HCT116 (cell line): Measurements from ENCODE around the gene CHN1. TPM values are rescaled to one million over a fixed set of nuclear protein-coding genes. Genes with fewer than 3 reads are reported as not detected.

Source experiments
- ATAC-seq: fragments of 200-7000 bp; cut with Tn5 transposase; 2 replicates; pipeline ENCODE4 v1.9.1; 2020; ENCODE audit warnings: mild to moderate bottlenecking, moderate library complexity
- BruUV-seq: library from RNA; stranded (reverse); fragments of 400-500 nt; replicated peaks from 2 replicates; lab custom pipeline; 2021; lab: Mats Ljungman, UMichigan
- CTCF ChIA-PET: fragments of 300-600 bp; sonication (Branson Sonifier 250); formaldehyde crosslinking; loops from one replicate; lab custom pipeline; 2021; ENCODE audit warnings: antibody characterized with exemption; lab: Charles Lee
- POLR2A ChIA-PET: fragments of 300-600, 350-600 bp; sonication (Branson Sonifier 250); formaldehyde crosslinking; loops from one replicate; lab custom pipeline; 2021; ENCODE audit warnings: antibody characterized with exemption; lab: Charles Lee
- RAD21 ChIA-PET, 2 experiments: fragments of 300-600 bp; sonication (Branson Sonifier 250); formaldehyde crosslinking; loops; one replicate each; lab custom pipeline; 2023; ENCODE audit warnings: low total read pairs in 2 of 2; ENCODE audit not compliant: uncharacterized antibody in 2 of 2, unreplicated experiment in 2 of 2, low non-redundant PET in 1 of 2; lab: Charles Lee
- DNase-seq: peaks from one replicate; pipeline ENCODE4 v3.0.0-alpha.2; 2010; ENCODE audit warnings: low read depth, low spot score
- H2AFZ ChIP-seq: fragments of 200-600 bp; shearing (Covaris generic), sonication (generic); 2 replicates; pipeline ENCODE4 v1.6.1; 2017; ENCODE audit warnings: low read depth, mixed run types, mixed read lengths, antibody characterized with exemption, low read length; ENCODE audit not compliant: poor library complexity, severe bottlenecking
- H3K27ac ChIP-seq: 2 replicates; pipeline ENCODE4 v1.5.1; 2012; ENCODE audit warnings: low read depth, low read length
- H3K27me3 ChIP-seq: fragments of 200-600 bp; sonication (generic); 2 replicates; pipeline ENCODE4 v1.6.1; 2016; ENCODE audit warnings: mixed run types, low read length, mixed read lengths; ENCODE audit not compliant: insufficient read depth
- H3K36me3 ChIP-seq, 2 experiments: fragments of 200-500 bp in 1 of 2; fragments of 200-600 bp in 1 of 2; sonication (Bioruptor generic) in 1 of 2; sonication (generic) in 1 of 2; 2 replicates each; pipeline versions ENCODE4 v1.5.1 to v1.6.1; 2014 to 2016; ENCODE audit warnings: low read length in 2 of 2, inconsistent platforms in 1 of 2, mixed read lengths in 1 of 2, mixed run types in 1 of 2; ENCODE audit not compliant: insufficient read depth in 2 of 2, control insufficient read depth in 1 of 2
- H3K4me1 ChIP-seq, 2 experiments: fragments of 200-600 bp in 1 of 2; sonication (generic) in 1 of 2; 2 replicates each; pipeline versions ENCODE4 v1.5.1 to v1.6.1; 2012 to 2017; ENCODE audit warnings: low read length in 2 of 2, inconsistent platforms in 1 of 2, mild to moderate bottlenecking in 1 of 2, mixed read lengths in 1 of 2, mixed run types in 1 of 2, moderate library complexity in 1 of 2; ENCODE audit not compliant: insufficient read depth in 2 of 2, control insufficient read depth in 1 of 2
- H3K4me2 ChIP-seq: fragments of 200-600 bp; sonication (generic); 2 replicates; pipeline ENCODE4 v1.6.1; 2017; ENCODE audit warnings: mixed run types, low read length, mixed read lengths
- H3K4me3 ChIP-seq, 2 experiments: fragments of 200-600 bp in 1 of 2; sonication (generic) in 1 of 2; replicated peaks in 1 of 2; 2 replicates each; pipeline ENCODE4 v1.5.1; 2011 to 2016; ENCODE audit warnings: low read length in 2 of 2, control low read depth in 1 of 2, low read depth in 1 of 2, mild to moderate bottlenecking in 1 of 2, mixed read lengths in 1 of 2, mixed run types in 1 of 2
- H3K79me2 ChIP-seq: fragments of 200-600 bp; sonication (generic); 2 replicates; pipeline ENCODE4 v1.6.1; 2017; ENCODE audit warnings: mild to moderate bottlenecking, mixed run types, low read length, moderate library complexity, mixed read lengths; ENCODE audit not compliant: insufficient read depth
- H3K9ac ChIP-seq: fragments of 200-600 bp; sonication (generic); 2 replicates; pipeline ENCODE4 v1.6.1; 2016; ENCODE audit warnings: low read length, mixed read lengths
- H3K9me2 ChIP-seq: fragments of 200-600 bp; sonication (generic), shearing (Covaris generic); 2 replicates; pipeline ENCODE4 v1.6.1; 2017; ENCODE audit warnings: mixed run types, mild to moderate bottlenecking, moderate library complexity; ENCODE audit not compliant: insufficient read depth
- H3K9me3 ChIP-seq, 2 experiments: fragments of 200-500 bp in 1 of 2; fragments of 200-600 bp in 1 of 2; sonication (Bioruptor generic) in 1 of 2; sonication (generic) in 1 of 2; 2 replicates each; pipeline ENCODE4 v1.6.1; 2014 to 2017; ENCODE audit warnings: low read length in 2 of 2, mixed read lengths in 2 of 2, inconsistent platforms in 1 of 2, low read depth in 1 of 2, mild to moderate bottlenecking in 1 of 2, mixed run types in 1 of 2, moderate library complexity in 1 of 2; ENCODE audit not compliant: control insufficient read depth in 1 of 2, insufficient read depth in 1 of 2
- H4K20me1 ChIP-seq: fragments of 200-600 bp; sonication (generic), shearing (Covaris generic); 2 replicates; pipeline ENCODE4 v1.6.1; 2017; ENCODE audit warnings: mixed run types, mild to moderate bottlenecking, moderate library complexity; ENCODE audit not compliant: insufficient read depth
- EGR1 ChIP-seq: IDR thresholded peaks from 2 replicates; pipeline ENCODE4 v1.6.1; 2012; ENCODE audit warnings: low read depth
- POLR2A ChIP-seq: IDR thresholded peaks from 2 replicates; pipeline ENCODE4 v1.7.0; 2011; ENCODE audit warnings: borderline replicate concordance; ENCODE audit not compliant: insufficient read depth, insufficient read length; ENCODE audit errors: extremely low read depth
- POLR2AphosphoS5 ChIP-seq: IDR thresholded peaks from 2 replicates; pipeline ENCODE4 v1.6.1; 2011; ENCODE audit warnings: mild to moderate bottlenecking, low read depth, low read length, moderate library complexity
- SRF ChIP-seq: IDR thresholded peaks from 2 replicates; pipeline ENCODE4 v1.6.1; 2012; ENCODE audit warnings: low read depth
- TCF7L2 ChIP-seq: IDR thresholded peaks from 2 replicates; pipeline ENCODE4 v1.7.0; 2011; ENCODE audit warnings: borderline replicate concordance, inconsistent platforms; ENCODE audit not compliant: insufficient read depth, insufficient read length; ENCODE audit errors: extremely low read depth
- ZFX ChIP-seq: fragments of 450-650 bp; IDR thresholded peaks from 2 replicates; pipeline ENCODE4 v1.6.1; 2017
- intact Hi-C: fragments of 100-400 bp; cut with micrococcal nuclease; formaldehyde crosslinking; loops from 2 replicates; pipeline ENCODE4 v1.10.0; 2022
- total RNA-seq: library from RNA; stranded (reverse); gene quantifications from one replicate; pipeline ENCODE4 v1.2.1, GENCODE V29; 2021; ENCODE audit not compliant: unreplicated experiment
- TF ChIP-seq, protein P1 (sequence below): IDR thresholded peaks from 2 replicates; pipeline ENCODE4 v1.6.1; 2012; ENCODE audit warnings: low read depth
- TF ChIP-seq, protein P2 (sequence below): IDR thresholded peaks from 2 replicates; pipeline ENCODE4 v1.6.1; 2012

The CHN1 gene
- total RNA-seq, 1 experiment from 2014 or later: 3.6 TPM

DNA sequence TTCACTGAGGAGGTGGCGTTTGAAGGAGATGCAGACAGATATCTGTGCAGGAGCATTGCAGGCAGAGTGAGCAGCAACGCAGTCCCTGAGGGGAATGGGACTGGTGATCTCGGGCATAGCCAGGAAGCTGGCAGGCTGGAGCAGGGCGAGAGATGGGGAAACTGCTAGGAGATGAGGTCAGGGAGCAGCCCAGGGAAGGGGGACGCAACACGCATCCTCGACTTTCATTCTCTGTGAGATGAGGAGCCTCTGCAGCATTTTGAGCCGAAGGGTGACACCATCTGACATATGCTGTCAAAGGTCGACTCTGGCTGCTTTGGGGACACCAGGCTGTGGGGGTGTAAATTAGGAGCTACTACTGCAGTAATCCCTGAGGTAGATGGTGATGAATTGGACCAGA, 236.6 kb downstream of the CHN1 start:
- Histone ChIP-seq H3K79me2 (no peaks in the 10 kb centered on the region), H4K20me1 (no peaks in the 10 kb centered on the region), H3K9me2 (no peaks in the 10 kb centered on the region), H3K4me2 (no peak overlapping the region), H3K9me3 (no peaks in the 10 kb centered on the region), H3K4me1 (peaks cover 0 to 5% of the 10 kb centered on the region in 2 experiments; a peak in 2 of 4 replicates), H3K4me3 (no peak overlapping the region), H2AFZ (no peak overlapping the region), H3K36me3 (no peaks in the 10 kb centered on the region), H3K9ac (no peak overlapping the region), H3K27ac (no peak overlapping the region), H3K27me3 (no peaks in the 10 kb centered on the region)
- intact Hi-C loops: no loop called here
- DNase-seq (no peak), ATAC-seq (no peak)
- BruUV-seq: no TSS peak
- ChIA-PET RAD21 (no interaction called here), POLR2A (no interaction called here), CTCF (interaction anchor here (1.2 kb wide), 1 partner anchor 20 kb away, joined by 6 read pairs; no protein-coding TSS in a partner anchor)
- TF ChIP-seq, protein P1, sequence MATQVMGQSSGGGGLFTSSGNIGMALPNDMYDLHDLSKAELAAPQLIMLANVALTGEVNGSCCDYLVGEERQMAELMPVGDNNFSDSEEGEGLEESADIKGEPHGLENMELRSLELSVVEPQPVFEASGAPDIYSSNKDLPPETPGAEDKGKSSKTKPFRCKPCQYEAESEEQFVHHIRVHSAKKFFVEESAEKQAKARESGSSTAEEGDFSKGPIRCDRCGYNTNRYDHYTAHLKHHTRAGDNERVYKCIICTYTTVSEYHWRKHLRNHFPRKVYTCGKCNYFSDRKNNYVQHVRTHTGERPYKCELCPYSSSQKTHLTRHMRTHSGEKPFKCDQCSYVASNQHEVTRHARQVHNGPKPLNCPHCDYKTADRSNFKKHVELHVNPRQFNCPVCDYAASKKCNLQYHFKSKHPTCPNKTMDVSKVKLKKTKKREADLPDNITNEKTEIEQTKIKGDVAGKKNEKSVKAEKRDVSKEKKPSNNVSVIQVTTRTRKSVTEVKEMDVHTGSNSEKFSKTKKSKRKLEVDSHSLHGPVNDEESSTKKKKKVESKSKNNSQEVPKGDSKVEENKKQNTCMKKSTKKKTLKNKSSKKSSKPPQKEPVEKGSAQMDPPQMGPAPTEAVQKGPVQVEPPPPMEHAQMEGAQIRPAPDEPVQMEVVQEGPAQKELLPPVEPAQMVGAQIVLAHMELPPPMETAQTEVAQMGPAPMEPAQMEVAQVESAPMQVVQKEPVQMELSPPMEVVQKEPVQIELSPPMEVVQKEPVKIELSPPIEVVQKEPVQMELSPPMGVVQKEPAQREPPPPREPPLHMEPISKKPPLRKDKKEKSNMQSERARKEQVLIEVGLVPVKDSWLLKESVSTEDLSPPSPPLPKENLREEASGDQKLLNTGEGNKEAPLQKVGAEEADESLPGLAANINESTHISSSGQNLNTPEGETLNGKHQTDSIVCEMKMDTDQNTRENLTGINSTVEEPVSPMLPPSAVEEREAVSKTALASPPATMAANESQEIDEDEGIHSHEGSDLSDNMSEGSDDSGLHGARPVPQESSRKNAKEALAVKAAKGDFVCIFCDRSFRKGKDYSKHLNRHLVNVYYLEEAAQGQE: no peak
- TF ChIP-seq ZFX (no peak), TCF7L2 (no peak), SRF (no peak), POLR2A (no peak), EGR1 (no peak), POLR2AphosphoS5 (no peak)
- TF ChIP-seq, protein P2, sequence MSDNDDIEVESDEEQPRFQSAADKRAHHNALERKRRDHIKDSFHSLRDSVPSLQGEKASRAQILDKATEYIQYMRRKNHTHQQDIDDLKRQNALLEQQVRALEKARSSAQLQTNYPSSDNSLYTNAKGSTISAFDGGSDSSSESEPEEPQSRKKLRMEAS: no peak
